Measurements from ENCODE around the gene NFX1. TPM values are rescaled to one million over a fixed set of nuclear protein-coding genes. Genes with fewer than 3 reads are reported as not detected.
"Not testable (repeated sequence)": the region's sequence is repeated elsewhere in the genome, so short reads cannot be mapped to it uniquely, and the experiment has no call there.

The NFX1 gene
- total and polyA plus RNA-seq, 5 donors = 12.3 to 37.6 (median 29.5) TPM

DNA sequence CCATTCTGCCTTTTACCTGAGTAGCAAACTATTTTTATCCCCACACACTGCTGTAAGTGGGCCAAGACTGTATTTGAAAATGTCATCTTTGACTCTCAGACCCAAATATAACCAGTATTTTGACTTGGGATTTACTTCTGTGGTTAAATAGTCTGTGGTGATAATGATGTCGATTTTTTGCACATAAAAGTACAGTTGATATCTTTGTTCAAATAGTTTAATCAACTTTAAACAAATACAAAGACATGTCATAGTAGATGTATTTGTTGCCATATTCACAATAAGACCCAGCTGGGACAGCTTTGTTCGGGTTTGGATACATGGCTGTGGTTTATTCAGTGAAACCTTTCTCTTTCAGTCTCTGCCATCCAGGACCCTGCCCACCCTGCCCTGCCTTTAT, 20.4 kb downstream of the NFX1 start:
- no peak for DNase-seq
- ATAC-seq = no peak
- H3K27me3 ChIP-seq (ENCODE audit: control insufficient read depth, insufficient read depth) = no peaks in the 10 kb centered on the region
- intact Hi-C loops (cut with DNase I) = no loop called here
- H3K27ac ChIP-seq (ENCODE audit: low read length) = no peak overlapping the region
- WGBS = 87% methylated on average over 2 of the region's 2 CpGs
- H3K4me1 ChIP-seq (ENCODE audit: control insufficient read depth, insufficient read depth, low read length) = peaks cover 2% of the 10 kb centered on the region
- no peaks in the 10 kb centered on the region for H3K9me3 ChIP-seq (ENCODE audit: control insufficient read depth, low read length)
- no peak overlapping the region for H3K4me3 ChIP-seq (ENCODE audit: low read length)

DNA sequence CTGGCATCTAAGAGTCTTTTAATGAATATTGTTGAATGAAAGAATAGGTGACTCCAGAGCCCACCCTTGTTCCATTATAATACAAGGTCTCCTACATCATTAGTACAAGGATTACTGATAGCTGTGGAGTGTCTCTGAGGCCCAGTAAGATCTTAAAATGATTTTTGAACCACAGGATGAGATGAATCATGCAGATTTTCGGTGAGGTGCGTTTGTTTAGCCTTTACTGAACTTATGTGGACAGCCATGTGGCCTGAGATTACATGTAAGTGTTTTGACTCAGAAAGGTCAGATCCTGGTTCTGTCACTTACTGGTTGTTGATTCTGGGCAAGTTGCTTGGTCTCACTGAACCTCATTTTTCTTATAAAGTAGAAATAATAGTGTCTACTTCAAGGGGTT, 21.6 kb downstream of the NFX1 start:
- ATAC-seq = no peak
- Histone ChIP-seq H3K27me3 (ENCODE audit: control insufficient read depth, insufficient read depth) (no peaks in the 10 kb centered on the region), H3K4me1 (ENCODE audit: control insufficient read depth, insufficient read depth, low read length) (no peaks in the 10 kb centered on the region), H3K9me3 (ENCODE audit: control insufficient read depth, low read length) (no peaks in the 10 kb centered on the region), H3K27ac (ENCODE audit: low read length) (no peak overlapping the region), H3K4me3 (ENCODE audit: low read length) (no peak overlapping the region)
- WGBS = 88% methylated on average over 2 of the region's 2 CpGs
- intact Hi-C loops (cut with DNase I) = no loop called here
- DNase-seq = no peak

DNA sequence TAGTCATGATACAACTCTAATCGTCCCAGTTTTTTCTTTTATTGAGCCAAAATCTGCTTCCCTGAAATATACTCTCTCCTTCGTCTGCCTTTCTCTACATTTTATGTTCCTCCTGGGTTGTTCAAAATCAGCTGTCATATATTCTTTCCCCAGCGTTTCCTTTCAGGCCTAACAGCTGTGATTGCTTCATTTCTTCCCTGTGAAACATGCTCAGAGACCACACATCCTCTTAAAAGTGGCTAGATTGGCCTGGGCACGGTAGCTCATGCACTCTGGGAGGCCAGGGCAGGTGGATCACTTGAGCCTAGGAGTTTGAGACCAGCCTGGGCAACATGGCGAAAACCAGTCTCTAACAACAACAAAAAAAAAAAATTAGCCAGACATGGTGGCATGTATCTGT, 25.1 kb downstream of the NFX1 start:
- WGBS = 83% methylated on average over 5 of the region's 5 CpGs
- Histone ChIP-seq H3K4me3 (ENCODE audit: low read length) (no peak overlapping the region), H3K27ac (ENCODE audit: low read length) (no peak overlapping the region), H3K4me1 (ENCODE audit: control insufficient read depth, insufficient read depth, low read length) (no peaks in the 10 kb centered on the region), H3K27me3 (ENCODE audit: control insufficient read depth, insufficient read depth) (no peaks in the 10 kb centered on the region), H3K9me3 (ENCODE audit: control insufficient read depth, low read length) (no peaks in the 10 kb centered on the region)
- no peak for DNase-seq
- ATAC-seq = no peak
- intact Hi-C loops (cut with DNase I) = no loop called here

DNA sequence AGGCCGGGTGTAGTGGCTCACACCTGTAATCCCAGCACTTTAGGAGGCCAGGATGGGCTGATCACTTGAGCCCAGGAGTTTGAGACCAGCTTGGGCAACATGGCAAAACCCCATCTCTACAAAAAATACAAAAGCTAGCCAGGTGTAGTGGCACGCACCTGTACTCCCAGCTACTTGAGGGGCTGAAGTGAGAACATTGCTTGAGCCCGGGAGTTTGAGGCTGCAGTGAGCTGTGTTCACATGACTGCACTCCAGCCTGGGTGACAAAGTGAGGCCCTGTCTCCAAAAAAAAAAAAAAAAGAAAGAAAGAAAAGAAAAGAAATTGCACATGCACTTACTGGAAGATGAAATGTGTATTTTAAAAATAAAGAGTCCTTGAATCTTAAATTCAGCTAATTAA, 26.8 kb downstream of the NFX1 start:
- intact Hi-C loops (cut with DNase I); H3K27ac ChIP-seq (ENCODE audit: low read length); ATAC-seq; H3K4me3 ChIP-seq (ENCODE audit: low read length); H3K27me3 ChIP-seq (ENCODE audit: control insufficient read depth, insufficient read depth); H3K9me3 ChIP-seq (ENCODE audit: control insufficient read depth, low read length); DNase-seq; H3K4me1 ChIP-seq (ENCODE audit: control insufficient read depth, insufficient read depth, low read length): not testable (repeated sequence)
- 89% methylated on average over 3 of the region's 3 CpGs for WGBS

DNA sequence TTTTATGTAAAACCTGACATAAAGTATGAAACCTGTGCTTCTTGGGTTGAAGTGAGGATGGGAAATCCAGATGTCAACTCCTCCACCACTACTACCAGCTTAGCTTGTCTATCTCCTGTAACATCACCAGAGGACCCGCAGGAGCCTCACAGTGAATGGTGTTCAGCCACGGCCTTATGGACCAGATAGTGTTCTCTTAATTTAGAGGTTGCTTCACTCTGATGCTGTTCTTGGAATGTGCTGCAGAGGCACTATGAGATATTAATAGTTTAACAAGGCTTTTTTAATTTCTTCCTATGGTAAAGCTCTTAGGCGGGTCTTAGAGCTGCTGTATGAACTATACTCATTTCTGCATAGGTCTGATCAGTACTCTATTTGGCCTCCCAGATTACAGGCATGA, 27.9 kb downstream of the NFX1 start:
- DNase-seq = no peak
- no peak overlapping the region for H3K4me3 ChIP-seq (ENCODE audit: low read length)
- no peaks in the 10 kb centered on the region for H3K9me3 ChIP-seq (ENCODE audit: control insufficient read depth, low read length)
- H3K27me3 ChIP-seq (ENCODE audit: control insufficient read depth, insufficient read depth) = no peaks in the 10 kb centered on the region
- no peak overlapping the region for H3K27ac ChIP-seq (ENCODE audit: low read length)
- ATAC-seq = no peak
- WGBS = 78% methylated on average over 3 of the region's 3 CpGs
- H3K4me1 ChIP-seq (ENCODE audit: control insufficient read depth, insufficient read depth, low read length) = no peaks in the 10 kb centered on the region
- intact Hi-C loops (cut with DNase I) = no loop called here

DNA sequence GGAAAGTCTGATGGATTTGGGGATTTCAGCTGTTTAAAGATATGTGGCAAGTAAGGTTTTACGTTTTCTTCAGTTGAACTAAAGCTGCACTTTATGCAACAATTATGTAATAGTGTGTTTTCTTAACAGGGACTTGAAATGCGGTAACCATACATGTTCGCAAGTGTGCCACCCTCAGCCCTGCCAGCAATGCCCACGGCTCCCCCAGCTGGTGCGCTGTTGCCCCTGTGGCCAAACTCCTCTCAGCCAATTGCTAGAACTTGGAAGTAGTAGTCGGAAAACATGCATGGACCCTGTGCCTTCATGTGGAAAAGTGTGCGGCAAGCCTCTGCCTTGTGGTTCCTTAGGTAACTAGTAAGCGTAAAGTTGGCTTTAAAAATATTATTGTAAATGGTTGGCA, 28.5 kb downstream of the NFX1 start:
- Histone ChIP-seq H3K27me3 (ENCODE audit: control insufficient read depth, insufficient read depth) (no peaks in the 10 kb centered on the region), H3K9me3 (ENCODE audit: control insufficient read depth, low read length) (no peaks in the 10 kb centered on the region), H3K27ac (ENCODE audit: low read length) (peak overlapping the region; percentile 23), H3K4me3 (ENCODE audit: low read length) (no peak overlapping the region), H3K4me1 (ENCODE audit: control insufficient read depth, insufficient read depth, low read length) (no peaks in the 10 kb centered on the region)
- no peak for DNase-seq
- no peak for ATAC-seq
- 89% methylated on average over 8 of the region's 8 CpGs for whole genome bisulfite sequencing
- intact Hi-C loops (cut with DNase I) = no loop called here

DNA sequence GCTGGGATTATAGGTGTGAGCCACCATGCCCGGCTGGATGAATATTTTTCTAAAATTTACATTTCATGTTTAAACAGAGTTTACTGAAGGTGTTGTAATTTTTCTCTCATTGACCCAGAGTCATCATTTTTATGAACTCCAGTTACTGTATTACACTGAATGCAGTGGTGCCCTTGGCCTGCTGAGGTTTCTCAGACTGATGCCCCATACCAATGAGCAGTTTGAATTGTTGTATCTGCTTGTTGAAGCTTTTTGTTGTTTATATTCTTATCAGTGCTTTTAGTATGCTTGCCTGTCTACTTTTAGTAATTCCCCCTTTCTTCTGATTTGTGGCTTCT, 29.9 kb downstream of the NFX1 start:
- no peaks in the 10 kb centered on the region for H3K9me3 ChIP-seq (ENCODE audit: control insufficient read depth, low read length)
- no peaks in the 10 kb centered on the region for H3K27me3 ChIP-seq (ENCODE audit: control insufficient read depth, insufficient read depth)
- intact Hi-C loops (cut with DNase I) = no loop called here
- ATAC-seq (no peak), DNase-seq (no peak)
- no peaks in the 10 kb centered on the region for H3K4me1 ChIP-seq (ENCODE audit: control insufficient read depth, insufficient read depth, low read length)
- 88% methylated on average over 1 of the region's 1 CpG for WGBS
- peak overlapping the region; percentile 45 for H3K27ac ChIP-seq (ENCODE audit: low read length)
- H3K4me3 ChIP-seq (ENCODE audit: low read length) = no peak overlapping the region

DNA sequence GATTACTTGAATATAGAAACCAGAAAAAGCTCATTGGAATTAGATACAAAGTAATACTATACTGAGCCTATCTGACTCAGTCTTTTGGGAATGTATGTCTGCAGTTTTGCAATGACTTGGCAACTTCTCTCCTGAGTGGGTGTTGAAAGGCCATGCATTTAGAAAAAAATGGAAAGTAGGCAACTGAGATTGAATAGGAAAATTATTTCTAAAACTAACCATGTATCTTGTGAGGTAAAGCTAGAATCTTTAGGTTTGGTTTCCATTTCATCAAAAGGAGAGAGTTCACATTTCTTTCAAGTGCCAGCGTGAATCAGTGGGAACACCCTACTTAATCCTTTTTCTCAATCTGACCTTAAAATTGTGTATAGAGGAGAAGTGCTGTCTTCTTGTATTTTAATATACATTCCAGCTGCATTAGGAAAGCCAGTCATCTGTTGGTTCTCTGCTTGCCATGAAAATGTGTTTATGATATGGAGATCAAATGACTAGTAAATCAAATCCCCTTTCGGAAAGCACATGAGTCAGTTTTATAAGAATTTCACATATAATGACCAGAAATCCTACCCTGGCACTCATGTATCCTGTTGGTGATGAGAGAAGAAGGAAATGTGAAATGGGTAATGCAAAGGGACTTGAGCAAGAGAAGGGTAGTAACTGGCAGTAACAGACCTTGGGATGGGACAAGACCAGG, 30.4 kb downstream of the NFX1 start:
- no peak for DNase-seq
- 90% methylated on average over 2 of the region's 2 CpGs for WGBS
- no peaks in the 10 kb centered on the region for H3K27me3 ChIP-seq (ENCODE audit: control insufficient read depth, insufficient read depth)
- no peak overlapping the region for H3K27ac ChIP-seq (ENCODE audit: low read length)
- H3K9me3 ChIP-seq (ENCODE audit: control insufficient read depth, low read length) = no peaks in the 10 kb centered on the region
- intact Hi-C loops (cut with DNase I) = no loop called here
- peak in 1 of 2 donors; percentile 45 for ATAC-seq
- H3K4me3 ChIP-seq (ENCODE audit: low read length) = no peak overlapping the region
- no peaks in the 10 kb centered on the region for H3K4me1 ChIP-seq (ENCODE audit: control insufficient read depth, insufficient read depth, low read length)

DNA sequence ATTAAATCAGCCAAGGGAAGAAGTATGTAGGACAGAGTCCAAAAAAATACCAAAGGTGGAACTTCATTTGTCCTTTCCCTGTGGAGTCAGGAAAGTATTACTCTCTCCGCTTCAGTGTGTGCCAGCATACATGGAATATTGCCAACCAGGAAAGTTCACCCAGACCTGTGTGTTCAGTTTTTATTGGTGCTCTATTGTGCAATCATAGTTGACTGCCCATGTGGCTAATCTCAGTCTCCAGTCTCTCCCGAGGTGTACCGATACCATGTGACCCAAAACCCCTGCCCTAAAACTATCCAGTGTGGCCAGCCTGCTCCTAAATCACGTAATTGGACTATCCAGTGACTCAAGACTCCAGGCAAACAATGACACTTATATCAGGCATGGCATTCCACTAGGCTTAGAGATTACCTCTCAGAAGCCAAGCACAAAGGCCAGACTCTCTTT, 38.8 kb downstream of the NFX1 start:
- WGBS = 67% methylated on average over 4 of the region's 4 CpGs
- Histone ChIP-seq H3K4me3 (ENCODE audit: low read length) (no peak overlapping the region), H3K27ac (ENCODE audit: low read length) (peak overlapping the region; percentile 12), H3K4me1 (ENCODE audit: control insufficient read depth, insufficient read depth, low read length) (no peaks in the 10 kb centered on the region), H3K9me3 (ENCODE audit: control insufficient read depth, low read length) (no peaks in the 10 kb centered on the region), H3K27me3 (ENCODE audit: control insufficient read depth, insufficient read depth) (no peaks in the 10 kb centered on the region)
- ATAC-seq (peak; percentile 88 to 92), DNase-seq (no peak)
- intact Hi-C loops (cut with DNase I) = no loop called here

DNA sequence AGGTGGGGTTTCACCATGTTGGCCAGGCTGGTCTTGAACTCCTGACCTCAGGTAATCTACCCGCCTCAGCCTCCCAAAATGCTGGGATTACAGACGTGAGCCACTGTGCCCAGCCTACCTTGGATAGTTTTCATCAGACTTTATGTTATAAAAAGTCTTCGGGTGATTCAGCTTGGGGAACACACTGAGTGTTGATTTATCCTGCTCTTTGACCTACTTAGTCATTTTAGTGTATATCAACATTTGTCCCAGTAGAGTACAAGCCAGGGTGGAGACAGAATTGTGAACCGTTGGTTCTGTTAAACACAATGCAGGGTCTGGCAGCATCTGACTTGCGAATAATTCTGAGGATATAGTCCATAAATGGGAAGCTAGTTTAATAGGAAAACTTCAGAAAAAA, 39.7 kb downstream of the NFX1 start:
- Histone ChIP-seq H3K4me1 (ENCODE audit: control insufficient read depth, insufficient read depth, low read length) (no peaks in the 10 kb centered on the region), H3K4me3 (ENCODE audit: low read length) (no peak overlapping the region), H3K9me3 (ENCODE audit: control insufficient read depth, low read length) (no peaks in the 10 kb centered on the region), H3K27ac (ENCODE audit: low read length) (no peak overlapping the region), H3K27me3 (ENCODE audit: control insufficient read depth, insufficient read depth) (no peaks in the 10 kb centered on the region)
- no peak for DNase-seq
- WGBS = 87% methylated on average over 5 of the region's 5 CpGs
- intact Hi-C loops (cut with DNase I) = no loop called here
- peak; percentile 49 to 70 for ATAC-seq

DNA sequence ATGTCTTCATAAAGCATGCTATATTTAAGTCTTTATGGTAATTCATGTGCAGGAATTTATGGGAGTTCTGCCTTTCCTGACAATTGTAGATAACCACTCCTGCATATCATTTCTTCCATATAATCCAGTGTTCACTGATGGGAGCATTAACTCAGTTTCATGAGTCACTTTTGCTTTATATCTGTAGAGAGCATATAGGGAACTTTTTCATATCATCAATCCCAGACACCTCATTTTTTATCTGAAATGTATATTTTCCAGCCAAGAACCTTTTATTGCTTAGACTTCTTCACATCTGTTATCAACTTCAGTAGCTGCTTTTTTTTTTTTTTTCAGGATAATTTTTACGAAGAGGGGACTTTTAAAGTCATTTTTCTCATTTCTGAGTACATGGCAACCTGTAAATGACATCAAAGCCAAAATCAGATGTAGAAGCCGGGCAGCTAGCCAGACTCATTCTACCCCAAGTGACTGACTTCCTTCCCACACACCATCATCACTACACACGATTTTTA, 41.1 kb downstream of the NFX1 start:
- intact Hi-C loops (cut with DNase I) = no loop called here
- Histone ChIP-seq H3K9me3 (ENCODE audit: control insufficient read depth, low read length) (no peaks in the 10 kb centered on the region), H3K27me3 (ENCODE audit: control insufficient read depth, insufficient read depth) (no peaks in the 10 kb centered on the region), H3K27ac (ENCODE audit: low read length) (no peak overlapping the region), H3K4me3 (ENCODE audit: low read length) (no peak overlapping the region), H3K4me1 (ENCODE audit: control insufficient read depth, insufficient read depth, low read length) (no peaks in the 10 kb centered on the region)
- WGBS = 46% methylated on average over 3 of the region's 3 CpGs
- ATAC-seq (no peak), DNase-seq (no peak)

DNA sequence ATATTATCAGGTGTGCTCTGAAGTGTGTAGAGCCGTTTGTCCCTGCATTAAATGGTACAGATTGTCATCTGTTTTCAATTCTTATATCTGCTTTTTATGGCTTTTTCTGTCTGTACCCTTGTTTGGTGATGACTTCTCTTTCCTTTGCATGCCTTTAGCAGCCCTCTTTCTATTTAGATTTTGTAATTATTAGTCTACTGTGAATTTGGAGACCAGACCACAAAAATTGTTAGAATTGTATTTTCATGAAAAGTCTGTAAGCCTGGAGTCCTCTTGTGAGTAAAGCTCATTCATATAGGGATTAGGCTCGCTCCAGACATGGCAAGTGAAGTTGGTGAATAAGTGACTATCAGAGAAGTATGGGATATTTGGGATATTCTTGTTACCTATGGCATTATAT, 41.7 kb downstream of the NFX1 start:
- DNase-seq (no peak), ATAC-seq (no peak)
- 69% methylated on average over 2 of the region's 2 CpGs for WGBS
- Histone ChIP-seq H3K4me1 (ENCODE audit: control insufficient read depth, insufficient read depth, low read length) (no peaks in the 10 kb centered on the region), H3K9me3 (ENCODE audit: control insufficient read depth, low read length) (no peaks in the 10 kb centered on the region), H3K27me3 (ENCODE audit: control insufficient read depth, insufficient read depth) (no peaks in the 10 kb centered on the region), H3K27ac (ENCODE audit: low read length) (no peak overlapping the region), H3K4me3 (ENCODE audit: low read length) (no peak overlapping the region)
- intact Hi-C loops (cut with DNase I) = no loop called here
